Progenitor cell of endocrine pancreas (in vitro differentiated cells): ENCODE data around the gene ADAMTS14. TPM values are rescaled to one million over a fixed set of nuclear protein-coding genes. Genes with fewer than 3 reads are reported as not detected.

Experiments
- DNase-seq: peaks from one replicate; pipeline ENCODE4 v3.0.0; 2021; ENCODE audit warnings: low spot score; ENCODE audit not compliant: unreplicated experiment
- H3K27ac Mint-ChIP-seq: 2 replicates; pipeline ENCODE4 v1.8.0; 2021; ENCODE audit warnings: mild to moderate bottlenecking, moderate library complexity, mixed read lengths
- H3K27me3 Mint-ChIP-seq: 2 replicates; pipeline ENCODE4 v1.8.0; 2021; ENCODE audit warnings: mixed read lengths
- H3K36me3 Mint-ChIP-seq: 2 replicates; pipeline ENCODE4 v1.8.0; 2022; ENCODE audit warnings: mixed read lengths; ENCODE audit not compliant: insufficient read depth
- H3K4me1 Mint-ChIP-seq: 2 replicates; pipeline ENCODE4 v1.8.0; 2021; ENCODE audit warnings: low read depth, mixed read lengths
- H3K4me3 Mint-ChIP-seq: 2 replicates; pipeline ENCODE4 v1.8.0; 2021; ENCODE audit warnings: low read depth, mild to moderate bottlenecking, moderate library complexity, mixed read lengths
- H3K9me3 Mint-ChIP-seq: 2 replicates; pipeline ENCODE4 v1.8.0; 2021; ENCODE audit warnings: low read depth, mixed read lengths
- CTCF ChIP-seq: fragments of 200-600 bp; sonication (generic); IDR thresholded peaks from one replicate; pipeline ENCODE4 v1.5.0; 2021; ENCODE audit warnings: antibody characterized with exemption, mild to moderate bottlenecking; ENCODE audit not compliant: unreplicated experiment
- total RNA-seq: library from RNA; stranded (reverse); gene quantifications from 2 replicates; pipeline ENCODE4 v1.2.1, GENCODE V29; 2021

Gene ADAMTS14
- total RNA-seq, 1 donor from 2014 or later = 0.05 TPM

- H3K9me3 Mint-ChIP-seq = no peaks in the 10 kb centered on the region
- H3K36me3 Mint-ChIP-seq = no peaks in the 10 kb centered on the region
- H3K4me3 Mint-ChIP-seq = no peak overlapping the region
- TF ChIP-seq CTCF = no peak
- peaks cover 6% of the 10 kb centered on the region for H3K4me1 Mint-ChIP-seq
- H3K27me3 Mint-ChIP-seq = peaks cover 33% of the 10 kb centered on the region
- no peak for DNase-seq
- H3K27ac Mint-ChIP-seq = no peak overlapping the region
Observed at GRCh38 chr10:70678250-70678635, 5.9 kb downstream of the ADAMTS14 start.

GRCh38 chr10:70678757-70679489 lies 6.6 kb downstream of the ADAMTS14 start:
- Mint-ChIP-seq H3K27ac (no peak overlapping the region), H3K36me3 (no peaks in the 10 kb centered on the region), H3K27me3 (peaks cover 27% of the 10 kb centered on the region), H3K9me3 (no peaks in the 10 kb centered on the region), H3K4me1 (peaks cover 6% of the 10 kb centered on the region), H3K4me3 (no peak overlapping the region)
- no peak for TF ChIP-seq CTCF
- DNase-seq = no peak

- Mint-ChIP-seq H3K27ac (no peak overlapping the region), H3K36me3 (no peaks in the 10 kb centered on the region), H3K27me3 (peaks cover 21% of the 10 kb centered on the region), H3K9me3 (no peaks in the 10 kb centered on the region), H3K4me1 (peaks cover 7% of the 10 kb centered on the region), H3K4me3 (no peak overlapping the region)
- no peak for TF ChIP-seq CTCF
- DNase-seq = no peak
Observed at GRCh38 chr10:70679498-70679897, 7.2 kb downstream of the ADAMTS14 start.

GRCh38 chr10:70680899-70681730 lies 8.8 kb downstream of the ADAMTS14 start:
- Mint-ChIP-seq H3K27me3 (peaks cover 6% of the 10 kb centered on the region), H3K27ac (no peak overlapping the region), H3K36me3 (no peaks in the 10 kb centered on the region), H3K4me1 (peaks cover 19% of the 10 kb centered on the region), H3K9me3 (no peaks in the 10 kb centered on the region), H3K4me3 (no peak overlapping the region)
- no peak for DNase-seq
- TF ChIP-seq CTCF = no peak

GRCh38 chr10:70681731-70682005 lies 9.4 kb downstream of the ADAMTS14 start:
- DNase-seq = no peak
- Mint-ChIP-seq H3K27ac (no peak overlapping the region), H3K27me3 (peaks cover 3% of the 10 kb centered on the region), H3K9me3 (no peaks in the 10 kb centered on the region), H3K4me3 (no peak overlapping the region), H3K36me3 (no peaks in the 10 kb centered on the region), H3K4me1 (peaks cover 19% of the 10 kb centered on the region)
- no peak for TF ChIP-seq CTCF
